WERI-Rb-1 (cell line): ENCODE results near the gene PMS2.
A peak's percentile ranks its signal among the peaks of the same experiment; 100 is the strongest.
"Not testable (repeated sequence)": the region's sequence is repeated elsewhere in the genome, so short reads cannot be mapped to it uniquely, and the experiment has no call there.

Experiments used
- DNase-seq: peaks from one replicate; pipeline ENCODE4 v3.0.0-alpha.2; 2020
- H3K27ac ChIP-seq: fragments of 250-450 bp; sonication (Bioruptor Pico); 2 replicates; pipeline ENCODE4 v1.5.1; 2020; ENCODE audit warnings: mild to moderate bottlenecking, moderate library complexity
- H3K27me3 ChIP-seq: fragments of 250-450 bp; sonication (Bioruptor Pico); 2 replicates; pipeline ENCODE4 v1.5.1; 2021; ENCODE audit warnings: mild to moderate bottlenecking, low read depth, moderate library complexity; ENCODE audit not compliant: insufficient read depth, severe bottlenecking
- H3K36me3 ChIP-seq: fragments of 250-450 bp; sonication (Bioruptor Pico); 2 replicates; pipeline ENCODE4 v1.5.1; 2020; ENCODE audit warnings: mild to moderate bottlenecking, moderate library complexity
- H3K4me3 ChIP-seq: 2 replicates; pipeline ENCODE4 v1.5.1; 2011; ENCODE audit warnings: low read depth, mild to moderate bottlenecking, control low read depth, low read length
- H3K9me3 ChIP-seq: fragments of 250-450 bp; sonication (Bioruptor Pico); 2 replicates; pipeline ENCODE4 v1.5.1; 2021; ENCODE audit warnings: mild to moderate bottlenecking, moderate library complexity; ENCODE audit not compliant: severe bottlenecking
- TF ChIP-seq, protein P1 (sequence below): IDR thresholded peaks from 2 replicates; pipeline ENCODE4 v1.5.1; 2011; ENCODE audit warnings: low read depth, mild to moderate bottlenecking, control low read depth, inconsistent platforms, low read length

Gene PMS2, protein sequence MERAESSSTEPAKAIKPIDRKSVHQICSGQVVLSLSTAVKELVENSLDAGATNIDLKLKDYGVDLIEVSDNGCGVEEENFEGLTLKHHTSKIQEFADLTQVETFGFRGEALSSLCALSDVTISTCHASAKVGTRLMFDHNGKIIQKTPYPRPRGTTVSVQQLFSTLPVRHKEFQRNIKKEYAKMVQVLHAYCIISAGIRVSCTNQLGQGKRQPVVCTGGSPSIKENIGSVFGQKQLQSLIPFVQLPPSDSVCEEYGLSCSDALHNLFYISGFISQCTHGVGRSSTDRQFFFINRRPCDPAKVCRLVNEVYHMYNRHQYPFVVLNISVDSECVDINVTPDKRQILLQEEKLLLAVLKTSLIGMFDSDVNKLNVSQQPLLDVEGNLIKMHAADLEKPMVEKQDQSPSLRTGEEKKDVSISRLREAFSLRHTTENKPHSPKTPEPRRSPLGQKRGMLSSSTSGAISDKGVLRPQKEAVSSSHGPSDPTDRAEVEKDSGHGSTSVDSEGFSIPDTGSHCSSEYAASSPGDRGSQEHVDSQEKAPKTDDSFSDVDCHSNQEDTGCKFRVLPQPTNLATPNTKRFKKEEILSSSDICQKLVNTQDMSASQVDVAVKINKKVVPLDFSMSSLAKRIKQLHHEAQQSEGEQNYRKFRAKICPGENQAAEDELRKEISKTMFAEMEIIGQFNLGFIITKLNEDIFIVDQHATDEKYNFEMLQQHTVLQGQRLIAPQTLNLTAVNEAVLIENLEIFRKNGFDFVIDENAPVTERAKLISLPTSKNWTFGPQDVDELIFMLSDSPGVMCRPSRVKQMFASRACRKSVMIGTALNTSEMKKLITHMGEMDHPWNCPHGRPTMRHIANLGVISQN

DNA sequence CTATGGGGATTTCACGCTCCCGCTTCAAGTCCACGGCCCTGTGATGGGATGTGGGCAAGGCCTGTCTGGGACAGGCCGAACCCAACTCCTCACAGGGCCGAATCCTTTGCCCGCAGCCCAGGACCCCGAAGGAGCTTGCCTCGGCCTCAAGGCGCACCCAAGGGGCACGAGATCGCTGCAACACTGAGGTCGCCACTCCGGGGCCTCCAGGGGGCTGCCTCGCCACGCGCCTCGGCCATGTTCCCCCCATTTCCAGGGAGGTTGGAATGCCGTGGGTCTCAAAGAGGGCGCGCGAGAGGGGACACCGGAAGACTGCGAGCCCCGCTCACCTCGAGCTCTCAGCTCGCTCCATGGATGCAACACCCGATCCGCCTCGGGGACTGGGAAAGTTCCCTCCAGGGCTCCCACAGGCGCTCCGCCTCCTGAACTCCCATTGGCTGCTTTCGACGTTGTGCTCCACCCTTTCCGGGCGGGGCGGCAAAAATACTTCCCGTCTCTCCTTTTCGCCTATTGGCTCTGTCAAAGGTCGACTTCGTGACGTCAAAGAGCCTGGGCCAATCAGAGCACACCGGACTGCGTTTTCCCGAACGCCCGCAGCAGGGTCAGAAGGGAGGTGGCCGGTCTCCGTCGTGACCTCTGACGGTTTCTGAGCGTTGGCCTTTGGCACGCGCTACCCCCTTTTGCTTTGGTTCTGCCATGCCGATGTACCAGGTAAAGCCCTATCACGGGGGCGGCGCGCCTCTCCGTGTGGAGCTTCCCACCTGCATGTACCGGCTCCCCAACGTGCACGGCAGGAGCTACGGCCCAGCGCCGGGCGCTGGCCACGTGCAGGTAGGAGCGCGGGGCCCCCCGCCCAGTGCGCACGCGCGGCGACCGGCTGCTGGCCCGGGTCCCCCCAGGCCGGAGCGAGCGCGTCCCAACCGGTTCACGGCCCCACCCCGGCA, at the start of gene PMS2, which contains the start of gene AIMP2:
PMS2 (minus strand) TSS at position 382 of the 944 bp plus-strand sequence; CDS start at position 352, 30 bp downstream.
AIMP2 (plus strand) TSS at position 605 of the 944 bp plus-strand sequence; CDS start at position 697, 92 bp downstream.
- TF ChIP-seq, protein P1, sequence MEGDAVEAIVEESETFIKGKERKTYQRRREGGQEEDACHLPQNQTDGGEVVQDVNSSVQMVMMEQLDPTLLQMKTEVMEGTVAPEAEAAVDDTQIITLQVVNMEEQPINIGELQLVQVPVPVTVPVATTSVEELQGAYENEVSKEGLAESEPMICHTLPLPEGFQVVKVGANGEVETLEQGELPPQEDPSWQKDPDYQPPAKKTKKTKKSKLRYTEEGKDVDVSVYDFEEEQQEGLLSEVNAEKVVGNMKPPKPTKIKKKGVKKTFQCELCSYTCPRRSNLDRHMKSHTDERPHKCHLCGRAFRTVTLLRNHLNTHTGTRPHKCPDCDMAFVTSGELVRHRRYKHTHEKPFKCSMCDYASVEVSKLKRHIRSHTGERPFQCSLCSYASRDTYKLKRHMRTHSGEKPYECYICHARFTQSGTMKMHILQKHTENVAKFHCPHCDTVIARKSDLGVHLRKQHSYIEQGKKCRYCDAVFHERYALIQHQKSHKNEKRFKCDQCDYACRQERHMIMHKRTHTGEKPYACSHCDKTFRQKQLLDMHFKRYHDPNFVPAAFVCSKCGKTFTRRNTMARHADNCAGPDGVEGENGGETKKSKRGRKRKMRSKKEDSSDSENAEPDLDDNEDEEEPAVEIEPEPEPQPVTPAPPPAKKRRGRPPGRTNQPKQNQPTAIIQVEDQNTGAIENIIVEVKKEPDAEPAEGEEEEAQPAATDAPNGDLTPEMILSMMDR: 0 out of 2 replicates have a peak, but pooled peaks have one; percentile 29
- peak; percentile 98 for DNase-seq
- Histone ChIP-seq H3K36me3 (peaks cover 21% of the 10 kb centered on the region), H3K4me3 (peak within 1 kb of the TSS; percentile 85), H3K27ac (peak within 1 kb of the TSS; percentile 78), H3K27me3 (no peaks in the 10 kb centered on the region), H3K9me3 (no peaks in the 10 kb centered on the region)

DNA sequence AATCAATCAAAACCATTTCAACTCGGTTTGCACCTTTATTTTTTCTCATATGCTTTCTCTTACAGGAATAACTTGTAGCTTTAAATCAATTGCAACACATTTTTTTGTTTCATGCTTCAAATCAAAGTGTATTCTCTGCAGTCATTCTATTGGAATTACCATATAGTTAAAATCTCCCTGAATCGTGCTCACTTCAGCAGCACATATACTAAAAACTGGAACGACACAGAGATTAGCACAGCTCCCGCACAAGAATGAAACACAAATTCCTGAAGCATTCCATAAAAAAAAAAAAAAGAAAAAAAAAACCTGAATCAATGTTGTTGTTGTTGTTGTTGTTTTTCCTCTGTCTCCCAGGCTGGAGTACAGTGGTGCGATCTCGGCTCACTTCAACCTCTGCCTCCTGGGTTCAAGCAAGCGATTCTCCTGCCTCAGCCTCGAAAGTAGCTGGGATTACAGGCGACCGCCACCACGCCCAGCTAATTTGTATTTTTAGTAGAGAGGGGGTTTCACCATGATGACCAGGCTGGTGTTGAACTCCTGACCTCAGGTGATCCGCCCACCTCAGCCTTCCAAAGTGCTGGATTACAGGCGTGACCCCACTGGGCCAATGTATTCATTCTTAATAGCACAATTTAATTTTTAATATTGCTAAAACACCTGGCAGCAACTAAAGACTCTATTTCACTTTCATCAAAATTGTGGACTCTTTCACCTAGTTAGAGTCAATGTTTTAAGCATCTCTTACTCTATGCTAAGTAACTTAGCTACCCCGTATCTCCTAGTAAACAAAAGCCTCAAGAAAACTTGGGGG, 48.7 kb upstream of the PMS2 start:
- TF ChIP-seq, protein P1: no peak
- H3K36me3 ChIP-seq: peaks cover 27% of the 10 kb centered on the region
- no peaks in the 10 kb centered on the region for H3K9me3 ChIP-seq
- peak overlapping the region; percentile 93 for H3K4me3 ChIP-seq
- no peak for DNase-seq
- no peak overlapping the region for H3K27ac ChIP-seq
- no peaks in the 10 kb centered on the region for H3K27me3 ChIP-seq

DNA sequence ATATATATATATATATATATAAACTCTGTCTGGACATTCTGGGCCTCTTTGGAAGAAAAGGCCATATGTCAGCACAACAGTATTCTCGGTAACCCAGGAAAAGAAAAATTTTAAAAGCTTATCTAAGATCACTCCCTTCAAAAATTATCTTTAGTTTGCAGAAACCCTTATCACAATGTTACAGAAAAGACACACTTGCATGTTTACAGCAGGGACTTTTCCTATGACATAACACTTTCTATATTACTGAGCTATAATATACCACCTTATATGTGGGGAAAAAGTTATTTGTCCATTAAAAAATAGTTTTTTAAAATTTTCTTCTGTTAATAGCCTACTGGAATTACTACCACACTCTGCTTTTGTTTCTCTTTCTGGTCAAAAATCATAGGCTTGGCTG, 47.8 kb upstream of the PMS2 start:
- Histone ChIP-seq H3K4me3 (no peak overlapping the region), H3K27me3 (no peaks in the 10 kb centered on the region), H3K9me3 (no peaks in the 10 kb centered on the region), H3K36me3 (peaks cover 29% of the 10 kb centered on the region), H3K27ac (no peak overlapping the region)
- TF ChIP-seq, protein P1: no peak
- no peak for DNase-seq

DNA sequence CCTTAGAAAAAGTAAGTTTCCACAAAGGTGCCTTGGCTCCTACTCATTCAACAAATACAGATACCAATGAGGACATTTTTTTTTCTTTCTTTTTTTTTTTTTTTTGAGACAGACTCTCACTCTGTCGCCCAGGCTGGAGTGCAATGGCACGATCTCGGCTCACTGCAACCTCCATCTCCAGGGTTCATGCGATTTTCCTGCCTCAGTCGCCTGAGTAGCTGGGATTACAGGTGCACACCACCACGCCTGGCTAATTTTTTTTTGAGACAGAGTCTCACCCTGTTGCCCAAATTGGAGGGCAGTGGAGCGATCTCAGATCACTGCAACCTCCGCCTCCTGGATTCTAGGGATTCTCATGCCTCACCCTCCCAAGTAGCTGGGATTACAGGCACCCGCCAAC, 42.3 kb upstream of the PMS2 start:
- not testable (repeated sequence) for H3K4me3 ChIP-seq, H3K27ac ChIP-seq, H3K27me3 ChIP-seq, DNase-seq, H3K9me3 ChIP-seq
- peaks cover 61% of the 10 kb centered on the region for H3K36me3 ChIP-seq

DNA sequence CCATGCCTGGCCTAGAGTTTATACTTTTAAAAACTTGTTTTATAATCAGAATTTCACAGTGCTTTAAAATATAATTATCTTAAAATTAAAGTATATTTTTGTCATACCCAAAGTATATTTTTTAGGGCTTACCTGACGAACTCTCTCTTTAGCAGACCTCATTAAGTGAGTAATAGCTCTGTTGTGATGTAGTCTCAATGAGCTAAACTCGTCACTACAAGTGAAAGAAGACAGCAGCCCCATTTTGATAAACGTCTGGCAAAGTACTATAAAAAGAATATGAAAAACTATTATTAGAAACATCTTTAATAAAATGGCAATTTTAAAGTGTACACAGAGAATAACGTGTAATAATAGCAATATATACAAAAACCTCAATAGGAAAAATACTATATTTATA, 40.9 kb upstream of the PMS2 start:
- Histone ChIP-seq H3K9me3 (no peaks in the 10 kb centered on the region), H3K4me3 (no peak overlapping the region), H3K27ac (no peak overlapping the region), H3K36me3 (peaks cover 70% of the 10 kb centered on the region), H3K27me3 (no peaks in the 10 kb centered on the region)
- no peak for DNase-seq
- TF ChIP-seq, protein P1: no peak
